HG03354 (cell line): ENCODE data around the gene DAW1.
"Not testable (repeated sequence)": the region's sequence is repeated elsewhere in the genome, so short reads cannot be mapped to it uniquely, and the experiment has no call there.

Source experiments
- ATAC-seq: cut with Tn5 transposase; IDR thresholded peaks from one replicate; pipeline ENCODE4 v1.9.1; 2021; ENCODE audit warnings: mild to moderate bottlenecking; ENCODE audit not compliant: unreplicated experiment, poor library complexity, severe bottlenecking

Gene DAW1

GRCh38 chr2:227903381-227903780, 31.9 kb downstream of the DAW1 start:
- no peak for ATAC-seq

- no peak for ATAC-seq
Observed at GRCh38 chr2:227906991-227907390, 35.6 kb downstream of the DAW1 start.

GRCh38 chr2:227908266-227909054, 37.0 kb downstream of the DAW1 start:
- ATAC-seq: no peak

GRCh38 chr2:227914362-227914761, 42.9 kb downstream of the DAW1 start:
- ATAC-seq: no peak

- no peak for ATAC-seq
Observed at GRCh38 chr2:227921648-227922047, 50.2 kb downstream of the DAW1 start.

GRCh38 chr2:227932001-227932400, 60.6 kb downstream of the DAW1 start:
- ATAC-seq: no peak

- no peak for ATAC-seq
Observed at GRCh38 chr2:227932403-227932802, 61.0 kb downstream of the DAW1 start.

- no peak for ATAC-seq
Observed at GRCh38 chr2:227933884-227934283, 62.5 kb downstream of the DAW1 start.

GRCh38 chr2:227936249-227936648, 64.8 kb downstream of the DAW1 start:
- not testable (repeated sequence) for ATAC-seq

GRCh38 chr2:227939271-227940027, 68.0 kb downstream of the DAW1 start:
- ATAC-seq: no peak

GRCh38 chr2:227942021-227942420, 70.6 kb downstream of the DAW1 start:
- ATAC-seq: no peak

- no peak for ATAC-seq
Observed at GRCh38 chr2:227942965-227943364, 71.5 kb downstream of the DAW1 start.

- no peak for ATAC-seq
Observed at GRCh38 chr2:227960317-227960716, 88.9 kb downstream of the DAW1 start.

- ATAC-seq: no peak
Observed at GRCh38 chr2:227971619-227972230, 100.3 kb downstream of the DAW1 start.

- ATAC-seq: no peak
Observed at GRCh38 chr2:227973241-227973640, 101.8 kb downstream of the DAW1 start.
